HFF-Myc (cell line): ENCODE measurements around the gene KIAA0513.

Source experiments
- DNase-seq: peaks from one replicate; pipeline ENCODE4 v3.0.0-alpha.2; 2011; ENCODE audit warnings: low read depth; ENCODE audit errors: extremely low read depth
- H3K4me3 ChIP-seq: replicated peaks from 2 replicates; pipeline ENCODE4 v1.5.1; 2011; ENCODE audit warnings: low read depth, mild to moderate bottlenecking, control low read depth, low read length
- TF ChIP-seq, protein P1 (sequence below): IDR thresholded peaks from 2 replicates; pipeline ENCODE4 v1.5.1; 2012; ENCODE audit warnings: mild to moderate bottlenecking, low read depth, low read length, control low read depth; ENCODE audit errors: missing control alignments

Gene KIAA0513

DNA sequence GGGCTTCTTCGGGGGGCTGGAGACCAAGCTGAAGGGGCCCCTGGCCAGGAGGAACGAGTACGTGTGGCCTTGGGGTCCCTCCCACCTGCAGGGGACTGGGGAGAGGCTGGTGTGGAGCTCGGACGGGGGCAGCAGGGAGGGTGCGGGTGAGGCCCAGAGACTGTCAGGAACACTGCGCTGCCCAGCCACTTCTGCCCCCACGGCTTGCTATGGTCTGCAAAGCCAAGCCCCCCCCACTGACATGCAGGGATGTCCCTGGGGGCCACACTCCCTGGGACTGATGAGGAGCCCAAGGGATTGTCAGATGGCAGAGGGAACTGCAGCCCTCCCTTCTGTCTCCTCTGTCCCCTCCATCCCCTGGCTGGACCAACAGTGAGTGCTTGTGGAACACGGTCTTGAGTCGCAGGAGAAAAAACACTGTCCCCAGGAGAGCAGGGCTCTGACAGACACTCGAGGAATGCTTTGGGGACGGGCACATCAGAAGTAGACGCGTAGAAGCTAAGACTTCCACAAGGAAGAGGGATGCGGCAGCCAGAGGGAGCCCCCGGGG, 50.1 kb downstream of the KIAA0513 start:
- no peak for DNase-seq
- H3K4me3 ChIP-seq, result no peak overlapping the region
- TF ChIP-seq, protein P1, sequence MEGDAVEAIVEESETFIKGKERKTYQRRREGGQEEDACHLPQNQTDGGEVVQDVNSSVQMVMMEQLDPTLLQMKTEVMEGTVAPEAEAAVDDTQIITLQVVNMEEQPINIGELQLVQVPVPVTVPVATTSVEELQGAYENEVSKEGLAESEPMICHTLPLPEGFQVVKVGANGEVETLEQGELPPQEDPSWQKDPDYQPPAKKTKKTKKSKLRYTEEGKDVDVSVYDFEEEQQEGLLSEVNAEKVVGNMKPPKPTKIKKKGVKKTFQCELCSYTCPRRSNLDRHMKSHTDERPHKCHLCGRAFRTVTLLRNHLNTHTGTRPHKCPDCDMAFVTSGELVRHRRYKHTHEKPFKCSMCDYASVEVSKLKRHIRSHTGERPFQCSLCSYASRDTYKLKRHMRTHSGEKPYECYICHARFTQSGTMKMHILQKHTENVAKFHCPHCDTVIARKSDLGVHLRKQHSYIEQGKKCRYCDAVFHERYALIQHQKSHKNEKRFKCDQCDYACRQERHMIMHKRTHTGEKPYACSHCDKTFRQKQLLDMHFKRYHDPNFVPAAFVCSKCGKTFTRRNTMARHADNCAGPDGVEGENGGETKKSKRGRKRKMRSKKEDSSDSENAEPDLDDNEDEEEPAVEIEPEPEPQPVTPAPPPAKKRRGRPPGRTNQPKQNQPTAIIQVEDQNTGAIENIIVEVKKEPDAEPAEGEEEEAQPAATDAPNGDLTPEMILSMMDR, result no peak

DNA sequence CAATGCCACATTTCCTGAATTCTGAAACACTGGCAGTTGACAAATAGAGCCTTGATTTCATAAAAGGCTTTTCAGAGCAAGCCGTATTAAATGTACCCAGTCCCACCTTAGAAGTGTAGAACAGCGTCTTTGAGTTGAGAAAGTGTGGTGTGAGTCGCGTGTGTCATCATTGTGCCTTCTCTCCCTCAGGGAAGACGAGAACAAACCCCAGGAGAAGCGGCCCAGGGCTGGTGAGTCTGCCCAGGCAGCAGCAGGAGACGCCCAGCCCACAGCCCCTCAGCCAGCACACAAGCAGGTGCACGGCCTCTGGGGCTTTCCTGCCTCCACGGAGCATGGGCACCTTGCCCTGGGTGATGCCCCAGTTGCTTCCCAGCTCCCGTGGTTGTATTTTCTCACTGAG, 50.6 kb downstream of the KIAA0513 start:
- no peak overlapping the region for H3K4me3 ChIP-seq
- DNase-seq, result no peak
- TF ChIP-seq, protein P1, result no peak

DNA sequence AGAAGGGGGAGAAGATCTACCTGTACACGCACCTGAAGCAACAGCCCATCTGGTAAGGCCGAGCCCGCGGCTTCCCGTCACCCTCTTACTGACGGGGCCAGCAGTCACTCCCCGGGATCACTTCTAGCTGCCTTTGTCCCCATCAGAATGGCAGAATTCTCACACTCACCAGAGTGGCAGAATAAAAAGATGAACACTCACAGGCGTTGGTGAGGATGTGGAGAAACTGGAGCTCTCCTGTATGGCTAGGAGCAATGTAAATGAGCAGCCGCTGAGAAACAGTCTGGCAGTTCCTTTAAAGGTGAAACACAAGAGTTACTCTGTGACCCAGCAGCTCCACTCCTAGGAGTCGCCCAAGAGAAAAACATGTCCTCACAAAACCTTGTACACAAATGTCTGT, 51.4 kb downstream of the KIAA0513 start:
- no peak overlapping the region for H3K4me3 ChIP-seq
- no peak for DNase-seq
- TF ChIP-seq, protein P1, result no peak

DNA sequence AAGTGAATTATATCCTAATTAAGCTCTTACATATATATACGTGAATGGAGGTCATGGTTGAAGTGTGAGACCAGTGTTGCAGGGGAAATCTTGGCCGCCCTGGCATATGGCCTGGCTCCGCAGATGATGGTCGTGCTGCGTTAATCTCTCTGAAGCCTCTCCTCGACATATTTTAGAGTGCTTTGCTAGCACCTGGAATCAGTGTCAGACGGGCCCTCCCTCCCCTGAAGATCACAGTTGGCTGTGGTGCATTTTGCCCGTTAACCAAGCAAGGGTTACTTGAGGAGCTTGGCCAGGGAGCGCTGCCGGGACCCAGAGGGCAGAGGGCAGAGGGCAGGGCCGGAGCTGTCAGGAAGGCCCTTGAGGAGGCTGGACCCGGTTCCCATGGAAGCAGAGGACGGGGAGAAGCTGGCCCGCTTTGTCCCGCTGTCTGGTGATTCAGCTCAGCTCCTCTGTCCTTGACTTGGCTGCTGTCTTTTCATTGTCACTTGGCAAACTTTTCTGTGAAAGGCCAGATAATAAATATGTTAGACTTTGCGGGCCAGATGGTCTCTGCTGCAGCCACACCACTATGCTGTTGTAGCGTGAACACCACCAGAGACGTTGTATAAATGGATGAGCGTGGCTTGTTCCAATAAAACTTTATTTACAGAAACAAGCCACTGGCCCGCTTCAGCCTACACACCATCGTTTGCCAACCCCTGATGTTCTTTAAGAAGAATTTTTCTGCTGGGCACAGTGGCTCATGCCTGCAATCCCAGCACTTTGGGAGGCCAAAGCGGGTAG, 52.4 kb downstream of the KIAA0513 start:
- TF ChIP-seq, protein P1, result no peak
- DNase-seq, result no peak
- H3K4me3 ChIP-seq, result no peak overlapping the region

DNA sequence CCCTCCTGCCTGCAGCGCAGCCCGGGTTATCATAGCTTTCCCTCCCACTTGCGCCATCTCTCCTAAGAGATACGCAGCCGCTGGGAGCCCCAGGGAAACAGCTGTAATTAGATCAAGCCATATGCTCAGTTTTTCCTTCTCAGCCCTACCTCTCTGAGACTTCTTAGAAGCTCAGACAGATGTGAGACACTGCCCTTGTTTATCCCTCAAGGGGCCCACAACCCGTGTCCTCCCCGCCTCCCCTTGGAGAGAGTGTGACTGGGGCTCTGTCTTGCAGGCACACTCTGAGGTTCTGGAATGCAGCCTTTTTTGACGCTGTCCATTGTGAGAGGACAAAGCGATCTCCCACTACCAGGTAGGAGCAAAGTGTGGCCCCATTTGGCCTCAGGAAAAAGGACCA, 53.4 kb downstream of the KIAA0513 start:
- TF ChIP-seq, protein P1, result no peak
- no peak for DNase-seq
- H3K4me3 ChIP-seq, result no peak overlapping the region

DNA sequence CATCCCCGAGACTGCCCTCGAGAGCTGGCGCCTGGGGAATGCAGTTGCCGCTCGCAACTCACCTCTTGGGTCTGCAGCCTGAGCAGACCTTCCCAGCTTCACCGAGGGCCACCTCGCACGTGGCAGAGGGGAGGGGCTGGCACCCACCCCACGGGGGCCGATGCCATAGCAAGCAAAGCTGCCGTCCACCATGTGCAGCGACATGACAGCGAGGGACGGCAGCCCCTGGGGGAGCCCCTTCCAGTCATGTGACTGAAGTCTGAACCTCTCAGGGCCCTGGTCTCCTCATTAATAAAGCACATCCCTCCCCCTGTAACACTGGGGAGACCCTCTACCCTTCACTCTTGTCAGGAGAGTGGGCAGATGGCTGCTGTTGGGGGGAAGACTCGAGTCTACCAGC, 54.2 kb downstream of the KIAA0513 start:
- TF ChIP-seq, protein P1, result no peak
- no peak overlapping the region for H3K4me3 ChIP-seq
- DNase-seq, result no peak
